Hematopoietic multipotent progenitor cell treated with erythropoietin and hydrocortisone succinate and interleukin-3 and kit ligand, for 4 days (in vitro differentiated cells): ENCODE results near the gene NAA16.
"Not testable (repeated sequence)": the region's sequence is repeated elsewhere in the genome, so short reads cannot be mapped to it uniquely, and the experiment has no call there.

Experiments
- DNase-seq: peaks from one replicate; pipeline ENCODE4 v3.0.0-alpha.2; 2015

NAA16 gene

GRCh38 chr13:41310963-41311405 is at the start of gene NAA16:
TSS of gene NAA16 (plus strand) at chr13:41311267. CDS start at chr13:41311529, 262 bp downstream.
- peak; percentile 95 for DNase-seq

DNA sequence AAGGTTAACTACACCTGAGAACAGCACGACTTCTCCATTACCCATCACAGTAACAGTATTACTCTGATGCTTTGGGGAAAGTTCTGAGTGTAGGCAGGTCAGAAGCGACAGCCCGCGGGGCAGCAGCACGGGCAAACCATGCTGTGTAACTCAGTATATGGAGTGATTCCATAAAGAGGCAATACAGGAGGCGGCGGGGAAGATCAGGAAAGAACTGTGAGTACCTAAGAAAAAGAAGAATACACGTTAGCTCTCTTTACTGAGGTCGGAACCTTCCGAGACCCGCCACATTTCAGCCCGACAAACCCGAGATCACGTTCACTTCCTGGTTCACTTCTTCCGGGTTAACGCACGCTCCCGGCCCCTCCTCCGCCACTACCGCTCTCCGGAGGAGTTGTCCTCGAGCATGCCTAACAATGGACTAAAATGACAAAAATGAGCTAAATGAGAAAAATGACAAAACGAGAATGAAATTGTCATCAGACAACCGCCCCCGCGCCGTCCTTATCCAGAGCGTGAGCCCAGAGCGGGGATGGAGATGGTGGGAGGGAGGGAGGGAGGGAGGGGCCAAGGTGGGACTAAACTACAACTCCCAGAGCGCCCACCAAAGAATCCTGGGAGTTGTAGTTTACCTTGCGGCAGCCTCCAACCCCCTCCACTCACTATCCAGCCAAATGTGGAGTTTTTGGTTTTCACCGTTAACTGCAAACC is 47.7 kb upstream of the NAA16 start, which contains the start of gene MTRF1:
MTRF1 (minus strand) TSS at position 316 of the 711 bp plus-strand sequence. CDS start 2,669 bp downstream, outside the sequence.
- peak; percentile 94 for DNase-seq

DNA sequence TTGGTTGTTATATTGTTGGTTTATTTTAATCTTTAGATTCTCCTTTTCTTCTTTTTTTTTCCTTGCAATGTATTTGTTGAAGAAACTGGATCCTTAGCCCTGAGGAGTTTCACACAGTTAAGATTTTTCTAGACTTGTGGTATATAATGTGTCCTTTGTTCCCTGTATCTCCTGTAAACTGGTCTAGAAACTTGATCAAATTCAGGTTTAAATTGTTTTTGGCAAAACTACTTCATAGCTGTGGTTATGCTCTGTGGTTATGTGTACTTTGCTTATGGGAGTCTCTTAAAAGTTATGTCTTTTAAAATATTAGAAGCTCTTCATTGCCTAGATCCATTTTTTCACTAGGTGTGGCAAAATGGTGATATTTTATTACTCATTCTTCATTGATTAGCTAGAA is 44.0 kb upstream of the NAA16 start:
- DNase-seq, result no peak

DNA sequence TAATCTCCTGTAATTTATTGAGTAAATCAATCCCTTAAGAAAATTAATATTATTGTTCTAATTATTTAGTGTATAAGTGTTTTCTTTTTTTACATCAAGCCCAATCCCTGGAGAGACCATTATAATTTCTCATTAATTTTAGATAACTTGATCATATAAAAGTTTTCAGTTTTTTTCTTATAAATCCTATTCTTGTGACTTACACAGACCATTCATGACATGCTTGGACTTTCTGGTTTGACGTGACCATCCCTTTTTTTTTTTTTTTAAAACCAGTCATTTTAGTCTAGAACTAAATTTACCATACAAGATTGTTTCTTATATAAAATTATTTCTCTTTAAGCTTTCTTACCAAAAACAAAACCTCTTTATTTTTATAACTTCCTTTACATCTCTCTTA is 42.3 kb upstream of the NAA16 start:
- peak; percentile 63 for DNase-seq

DNA sequence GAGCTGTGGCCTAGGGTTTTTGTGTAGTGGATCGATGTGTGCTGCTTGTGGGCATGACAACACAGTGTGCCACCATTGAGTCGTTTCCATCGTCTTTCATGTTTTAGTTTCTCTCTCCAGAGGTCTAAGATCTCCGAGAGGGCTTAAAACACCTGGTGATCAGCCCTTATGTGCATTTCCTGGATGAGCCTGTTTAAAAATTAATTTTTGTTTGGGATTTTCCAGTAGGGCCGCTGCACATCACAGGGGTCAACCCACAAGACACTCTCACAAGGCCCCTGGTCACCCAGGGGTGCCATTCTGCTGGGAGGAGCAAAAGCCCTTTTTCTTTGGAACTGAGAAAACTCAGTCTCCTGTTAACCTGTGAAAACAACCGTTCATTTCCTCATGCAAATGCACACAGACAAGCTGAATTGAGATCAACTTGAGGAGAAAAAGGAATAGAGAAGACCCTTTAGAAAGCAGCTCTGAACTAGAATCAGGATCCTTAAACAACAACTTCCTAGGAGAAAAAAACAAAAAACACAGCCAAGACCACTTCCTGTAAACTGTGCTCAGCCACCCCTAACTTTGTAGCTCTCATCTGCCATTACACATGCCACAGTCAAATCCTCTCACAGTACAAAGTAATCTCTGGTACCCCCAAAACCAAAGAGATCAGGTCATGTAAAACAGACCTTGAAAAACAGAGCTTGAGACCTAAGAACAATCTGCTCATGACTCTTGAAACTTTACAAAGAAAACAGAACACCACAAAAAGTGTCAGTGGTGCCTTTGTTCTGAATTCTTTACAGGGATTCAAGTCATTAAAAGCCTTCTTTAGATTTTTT is 39.4 kb upstream of the NAA16 start:
- no peak for DNase-seq

DNA sequence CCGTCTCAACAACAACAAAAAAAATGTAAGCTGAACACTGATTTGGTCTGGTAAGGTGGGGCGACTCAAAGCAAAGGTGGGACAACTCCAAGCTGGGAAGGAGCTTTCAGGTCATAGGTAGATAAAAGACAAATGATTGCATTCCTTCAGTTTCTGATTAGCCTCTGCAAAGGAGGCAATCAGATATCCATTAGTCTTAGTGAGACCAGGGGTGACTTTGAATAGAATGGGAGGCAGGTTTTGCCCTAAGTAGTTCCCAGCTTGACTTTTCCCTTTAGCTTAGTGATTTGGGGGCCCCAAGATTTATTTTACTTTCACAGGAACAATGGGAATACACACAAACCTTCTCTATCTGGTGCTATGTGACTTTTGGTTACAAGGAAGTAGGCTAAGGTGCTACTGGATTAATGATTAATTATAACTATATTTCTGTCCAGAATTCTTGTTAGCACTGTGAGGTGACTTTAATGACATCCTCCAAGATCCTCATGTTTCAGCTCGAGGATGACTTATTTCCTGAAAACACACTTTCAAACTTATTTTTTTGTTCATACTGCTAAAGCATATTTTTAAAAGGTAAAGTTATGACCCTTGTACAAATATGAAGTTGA is 37.1 kb upstream of the NAA16 start:
- no peak for DNase-seq

- no peak for DNase-seq
Observed at GRCh38 chr13:41274881-41275280, 36.2 kb upstream of the NAA16 start.

DNA sequence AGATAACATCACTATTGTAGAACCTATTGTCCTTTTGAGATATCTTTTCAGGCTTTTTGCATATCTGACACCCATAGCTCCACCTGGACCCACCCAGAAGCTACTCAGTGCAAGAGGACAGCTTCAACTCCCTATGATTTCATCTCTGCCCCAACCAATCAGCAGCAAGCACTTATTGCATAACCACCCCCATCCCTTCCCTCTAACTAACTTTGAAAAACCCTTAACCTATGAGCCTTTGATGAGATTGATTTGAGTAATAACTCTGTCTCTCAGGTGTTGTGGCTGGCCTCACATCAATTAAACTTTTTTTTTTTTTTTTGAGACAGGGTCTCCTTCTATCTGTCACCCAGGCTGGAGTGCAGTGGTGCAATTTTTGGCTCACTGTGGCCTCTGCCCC is 34.2 kb upstream of the NAA16 start:
- DNase-seq, result peak; percentile 3

DNA sequence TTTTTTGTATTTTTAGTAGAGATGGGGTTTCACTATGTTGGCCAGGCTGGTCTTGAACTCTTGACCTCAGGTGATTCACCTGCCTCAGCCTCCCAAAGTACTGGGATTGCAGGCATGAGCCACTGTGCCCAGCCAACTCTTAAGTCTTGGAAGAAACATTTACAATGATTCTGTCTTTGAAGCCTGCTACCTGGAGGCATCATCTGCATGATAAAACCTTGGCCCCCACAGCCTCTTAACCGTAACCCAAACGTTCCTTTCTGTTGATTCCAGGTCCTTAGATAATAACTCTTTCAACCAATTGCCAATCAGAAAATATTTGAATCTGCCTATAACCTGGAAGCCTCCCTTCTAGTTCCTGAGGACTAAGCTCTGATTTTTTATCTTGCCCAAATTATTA is 31.9 kb upstream of the NAA16 start:
- DNase-seq, result not testable (repeated sequence)

DNA sequence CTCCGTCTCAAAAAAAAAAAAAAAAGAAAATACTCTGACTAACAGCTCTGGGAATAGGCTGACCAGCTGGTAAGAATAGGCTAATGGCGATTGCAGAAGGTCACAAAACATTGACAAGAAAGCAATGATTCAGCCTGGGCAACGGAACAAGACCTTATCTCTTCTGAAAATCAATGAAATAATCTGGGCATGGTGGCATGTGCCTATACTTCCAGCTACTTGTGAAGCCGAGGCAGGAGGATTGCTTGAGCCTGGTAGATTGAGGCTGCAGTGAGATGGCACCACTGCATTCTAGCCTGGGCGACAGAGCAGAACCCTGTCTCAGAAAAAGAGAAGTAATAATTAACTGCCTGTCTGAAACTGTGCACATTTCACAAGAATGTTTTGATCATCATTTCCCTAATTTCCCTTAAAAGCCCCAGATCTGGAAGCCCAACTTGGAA is 28.9 kb upstream of the NAA16 start:
- DNase-seq, result peak; percentile 22

GRCh38 chr13:41284512-41285288 is 26.4 kb upstream of the NAA16 start:
- DNase-seq, result no peak

DNA sequence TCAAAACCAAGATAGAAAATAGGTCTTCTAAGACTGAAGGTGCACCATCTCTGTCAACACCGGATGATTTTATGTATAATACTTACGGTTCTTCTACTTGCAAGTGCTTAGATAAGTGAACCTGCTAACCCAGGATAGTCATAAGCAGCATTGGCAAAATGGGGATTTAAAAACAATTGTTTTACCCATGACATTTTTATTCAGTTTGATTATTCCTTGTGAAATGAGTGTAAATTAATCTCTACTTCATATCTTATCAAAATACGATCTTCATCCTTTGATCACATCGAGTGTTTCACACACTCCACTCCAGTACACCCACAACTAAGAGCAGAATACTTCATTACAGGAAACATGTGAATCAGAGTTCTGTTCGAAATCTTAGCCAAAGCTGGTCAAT is 24.7 kb upstream of the NAA16 start:
- DNase-seq, result no peak

- DNase-seq, result no peak
Observed at GRCh38 chr13:41289463-41289881, 21.6 kb upstream of the NAA16 start.

DNA sequence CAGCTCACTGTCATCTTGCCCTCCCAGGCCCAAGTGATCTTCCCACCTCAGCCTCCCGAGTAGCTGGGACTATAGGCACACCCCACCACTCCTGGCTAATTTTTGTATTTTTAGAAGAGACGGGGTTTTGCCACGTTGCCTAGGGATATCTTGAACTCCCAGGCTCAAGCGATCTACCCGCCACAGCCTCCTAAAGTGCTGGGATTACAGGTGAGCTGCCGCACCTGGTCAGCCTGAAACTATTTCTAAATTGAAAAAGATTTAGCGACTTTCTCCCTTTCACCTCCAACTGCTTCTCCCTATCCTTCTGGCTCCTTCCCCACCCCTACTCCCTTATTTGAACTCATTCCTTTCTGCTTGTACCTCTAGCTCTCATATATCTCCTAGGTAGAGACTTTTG is 19.8 kb upstream of the NAA16 start:
- no peak for DNase-seq

DNA sequence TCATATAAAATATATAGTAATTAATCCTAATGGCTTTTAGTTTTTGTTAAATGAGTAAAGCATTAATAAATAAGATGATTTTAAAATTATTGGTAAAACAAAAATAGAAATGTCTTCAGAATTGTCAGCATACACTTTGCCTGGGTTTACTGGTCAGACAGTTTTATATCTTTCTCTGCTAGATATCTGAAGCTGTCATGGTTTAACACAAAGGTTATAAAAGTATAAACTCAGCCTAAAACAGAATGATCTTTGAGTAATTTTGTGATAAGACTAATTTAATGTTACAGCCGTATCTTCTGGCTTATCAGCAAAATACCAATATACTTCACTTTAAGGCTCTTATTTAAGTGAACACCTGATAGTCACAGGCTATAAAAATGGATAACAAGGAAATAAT is 17.8 kb upstream of the NAA16 start:
- no peak for DNase-seq

DNA sequence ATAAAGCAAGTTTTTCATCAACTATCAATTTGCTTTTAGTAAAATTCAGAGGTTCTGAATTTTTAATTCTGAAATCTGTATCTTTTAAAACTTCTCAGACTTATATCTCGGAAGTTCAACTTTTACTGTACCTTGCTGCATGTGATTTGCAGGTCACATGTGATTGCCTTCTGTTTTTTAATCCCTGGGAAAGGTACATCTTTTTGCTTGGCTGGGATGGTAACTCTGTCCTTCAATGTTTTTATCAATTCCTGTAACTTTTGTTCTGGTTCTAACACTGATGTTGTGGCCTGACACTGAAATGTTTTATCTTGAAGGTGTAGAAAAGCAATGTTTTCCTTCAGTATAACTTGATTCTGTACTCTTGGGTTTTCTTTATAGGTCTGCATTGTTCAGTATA is 16.2 kb upstream of the NAA16 start:
- DNase-seq, result no peak

- DNase-seq, result no peak
Observed at GRCh38 chr13:41295973-41296372, 15.1 kb upstream of the NAA16 start.

DNA sequence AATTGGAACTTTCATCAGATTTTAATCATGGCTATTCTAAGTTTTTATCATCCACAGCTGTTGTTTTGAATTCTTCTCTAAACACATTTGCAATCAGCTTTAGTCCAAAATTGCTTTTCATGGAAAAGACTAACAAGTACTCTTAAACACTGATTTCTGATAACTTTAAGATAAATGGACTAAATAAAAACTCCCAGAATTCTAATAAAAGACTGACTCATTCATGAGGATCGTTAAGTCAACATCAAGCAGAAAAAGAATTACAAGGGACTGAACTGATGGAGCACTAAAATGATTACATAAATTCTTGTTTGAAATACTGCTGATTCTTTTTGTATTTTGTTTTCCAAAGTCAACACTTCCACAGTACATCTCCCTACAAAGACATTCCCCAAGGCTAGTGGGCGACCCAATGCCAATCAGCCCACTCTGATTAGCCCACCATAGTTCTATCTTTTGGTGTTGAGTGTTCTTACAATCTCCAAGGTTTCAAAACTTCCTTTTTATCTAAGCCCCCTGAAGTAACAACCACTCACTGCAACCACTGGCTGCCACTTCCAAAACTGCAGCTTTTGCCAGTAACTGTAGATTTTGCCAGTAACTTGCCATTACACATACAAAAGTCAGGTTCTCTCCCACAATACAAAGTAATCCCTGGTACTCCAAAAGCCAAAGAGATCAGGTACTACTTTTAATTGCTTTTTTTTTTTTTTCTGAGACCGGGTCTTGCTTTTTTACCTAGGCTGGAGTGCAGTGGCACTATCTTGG is 14.0 kb upstream of the NAA16 start:
- no peak for DNase-seq

DNA sequence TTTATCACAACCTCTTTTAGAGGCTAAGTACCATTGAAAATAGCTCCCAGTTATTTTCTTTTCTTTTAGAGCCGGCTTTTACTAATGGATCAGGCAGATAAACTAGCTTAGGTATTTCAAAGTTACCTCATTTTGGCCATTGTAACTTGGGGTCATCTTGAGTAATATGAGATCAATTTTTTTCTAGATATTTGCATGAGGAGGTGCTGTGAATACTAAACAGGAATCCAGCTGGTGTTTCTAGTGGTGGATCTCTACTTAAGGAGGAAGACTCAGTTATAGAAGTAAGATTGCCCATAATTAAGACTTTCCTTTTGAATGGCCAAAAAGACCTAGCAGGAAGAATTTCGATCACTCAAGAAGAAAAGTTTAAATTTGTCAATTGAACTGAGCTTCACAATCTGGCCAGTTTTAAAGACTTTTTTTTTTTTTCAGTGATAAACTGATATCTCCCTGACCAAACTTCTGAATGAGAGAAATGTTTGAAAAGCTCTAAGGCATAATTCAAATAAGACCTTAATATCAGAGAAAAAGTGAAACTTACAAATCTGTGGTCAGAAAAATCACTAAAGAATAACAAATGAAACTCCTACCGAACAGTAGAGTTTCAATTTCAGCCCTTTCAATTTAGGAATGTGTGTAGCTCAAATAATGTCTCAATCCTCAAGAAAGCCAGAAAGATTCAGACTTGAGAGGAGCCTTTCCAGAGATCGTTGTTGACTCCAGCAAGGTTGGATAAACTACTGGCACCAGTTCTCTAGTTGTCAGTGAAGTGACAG is 11.6 kb upstream of the NAA16 start:
- no peak for DNase-seq

DNA sequence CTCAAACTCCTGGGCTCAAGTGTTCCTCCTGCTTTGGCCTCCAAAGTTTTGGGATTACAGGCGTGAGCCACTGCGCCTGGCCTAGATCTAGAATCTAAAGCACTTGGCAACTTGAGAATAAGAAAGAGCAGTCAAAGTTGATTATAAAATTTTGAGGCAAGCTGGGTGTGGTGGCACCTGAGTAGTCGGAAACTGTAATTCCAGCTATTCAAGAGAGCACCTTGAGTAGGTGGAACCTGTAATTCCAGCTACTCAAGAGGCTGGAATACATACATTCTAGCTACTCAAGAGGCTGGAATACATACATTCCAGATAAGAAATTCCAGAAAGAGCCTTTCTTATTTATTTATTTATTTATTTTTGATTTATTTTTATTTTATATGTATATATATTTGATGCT is 8.3 kb upstream of the NAA16 start:
- no peak for DNase-seq

GRCh38 chr13:41304551-41304950 is 6.5 kb upstream of the NAA16 start:
- DNase-seq, result no peak
